Panc1 (cell line): ENCODE data around the gene INPP5K.

Experiments
- CTCF ChIP-seq: fragments of 450-650 bp; IDR thresholded peaks from 2 replicates; pipeline ENCODE4 v1.5.1; 2017; ENCODE audit warnings: mild to moderate bottlenecking
- TCF7L2 ChIP-seq: IDR thresholded peaks from 2 replicates; pipeline ENCODE4 v1.6.1; 2011; ENCODE audit warnings: mild to moderate bottlenecking, low read depth, low read length, inconsistent platforms
- TF ChIP-seq, protein P1 (sequence below), 2 experiments: IDR thresholded peaks; 2 replicates each; pipeline ENCODE4 v1.6.1; 2011 to 2012; ENCODE audit warnings: low read depth in 2 of 2, control low read depth in 1 of 2, low read length in 1 of 2, mild to moderate bottlenecking in 1 of 2, moderate library complexity in 1 of 2; ENCODE audit not compliant: insufficient read depth in 1 of 2

DNA sequence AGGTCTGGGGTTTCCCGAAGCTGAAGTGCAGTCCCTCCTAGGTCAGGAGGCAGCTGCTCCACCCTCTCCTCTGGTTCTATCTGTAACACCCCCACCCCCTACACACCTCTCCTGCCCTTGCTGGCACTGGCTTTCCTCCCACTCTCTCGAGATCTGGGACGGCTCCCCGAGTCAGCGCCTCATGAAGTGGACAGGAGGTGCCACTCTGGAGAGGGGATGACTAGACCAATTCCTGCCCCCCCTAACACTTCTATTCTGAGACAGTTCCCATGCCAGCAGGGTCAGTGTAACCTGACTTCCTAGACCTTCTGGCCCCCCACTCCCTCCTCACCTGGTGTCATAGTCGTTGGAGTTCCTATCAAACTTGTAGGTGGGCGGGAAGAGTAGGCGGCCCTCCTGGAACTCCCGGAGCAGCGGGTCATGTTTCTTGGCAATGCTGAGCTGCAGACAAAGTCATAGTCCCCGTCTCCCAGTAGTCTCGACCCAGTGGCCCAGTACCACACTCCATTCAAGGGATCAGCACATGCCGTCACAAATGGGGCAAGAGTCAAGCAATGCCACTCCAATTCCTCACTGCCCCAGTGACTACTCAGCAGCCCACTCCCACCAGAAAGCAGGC lies 9.7 kb downstream of the INPP5K start:
- TF ChIP-seq CTCF, result no peak
- no peak for TF ChIP-seq TCF7L2
- TF ChIP-seq, protein P1, sequence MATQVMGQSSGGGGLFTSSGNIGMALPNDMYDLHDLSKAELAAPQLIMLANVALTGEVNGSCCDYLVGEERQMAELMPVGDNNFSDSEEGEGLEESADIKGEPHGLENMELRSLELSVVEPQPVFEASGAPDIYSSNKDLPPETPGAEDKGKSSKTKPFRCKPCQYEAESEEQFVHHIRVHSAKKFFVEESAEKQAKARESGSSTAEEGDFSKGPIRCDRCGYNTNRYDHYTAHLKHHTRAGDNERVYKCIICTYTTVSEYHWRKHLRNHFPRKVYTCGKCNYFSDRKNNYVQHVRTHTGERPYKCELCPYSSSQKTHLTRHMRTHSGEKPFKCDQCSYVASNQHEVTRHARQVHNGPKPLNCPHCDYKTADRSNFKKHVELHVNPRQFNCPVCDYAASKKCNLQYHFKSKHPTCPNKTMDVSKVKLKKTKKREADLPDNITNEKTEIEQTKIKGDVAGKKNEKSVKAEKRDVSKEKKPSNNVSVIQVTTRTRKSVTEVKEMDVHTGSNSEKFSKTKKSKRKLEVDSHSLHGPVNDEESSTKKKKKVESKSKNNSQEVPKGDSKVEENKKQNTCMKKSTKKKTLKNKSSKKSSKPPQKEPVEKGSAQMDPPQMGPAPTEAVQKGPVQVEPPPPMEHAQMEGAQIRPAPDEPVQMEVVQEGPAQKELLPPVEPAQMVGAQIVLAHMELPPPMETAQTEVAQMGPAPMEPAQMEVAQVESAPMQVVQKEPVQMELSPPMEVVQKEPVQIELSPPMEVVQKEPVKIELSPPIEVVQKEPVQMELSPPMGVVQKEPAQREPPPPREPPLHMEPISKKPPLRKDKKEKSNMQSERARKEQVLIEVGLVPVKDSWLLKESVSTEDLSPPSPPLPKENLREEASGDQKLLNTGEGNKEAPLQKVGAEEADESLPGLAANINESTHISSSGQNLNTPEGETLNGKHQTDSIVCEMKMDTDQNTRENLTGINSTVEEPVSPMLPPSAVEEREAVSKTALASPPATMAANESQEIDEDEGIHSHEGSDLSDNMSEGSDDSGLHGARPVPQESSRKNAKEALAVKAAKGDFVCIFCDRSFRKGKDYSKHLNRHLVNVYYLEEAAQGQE (IDR thresholded peaks at IDR 0.05; ENCODE audit: insufficient read depth in 1 of 2, low read depth in 2 of 2, low read length in 1 of 2), result no peak
